Measurements from ENCODE around the gene JADE1. TPM values are rescaled to one million over a fixed set of nuclear protein-coding genes. Genes with fewer than 3 reads are reported as not detected.

The JADE1 gene
- total and polyA plus RNA-seq, 4 donors: 16.8 to 32.3 (median 25.4) TPM

DNA sequence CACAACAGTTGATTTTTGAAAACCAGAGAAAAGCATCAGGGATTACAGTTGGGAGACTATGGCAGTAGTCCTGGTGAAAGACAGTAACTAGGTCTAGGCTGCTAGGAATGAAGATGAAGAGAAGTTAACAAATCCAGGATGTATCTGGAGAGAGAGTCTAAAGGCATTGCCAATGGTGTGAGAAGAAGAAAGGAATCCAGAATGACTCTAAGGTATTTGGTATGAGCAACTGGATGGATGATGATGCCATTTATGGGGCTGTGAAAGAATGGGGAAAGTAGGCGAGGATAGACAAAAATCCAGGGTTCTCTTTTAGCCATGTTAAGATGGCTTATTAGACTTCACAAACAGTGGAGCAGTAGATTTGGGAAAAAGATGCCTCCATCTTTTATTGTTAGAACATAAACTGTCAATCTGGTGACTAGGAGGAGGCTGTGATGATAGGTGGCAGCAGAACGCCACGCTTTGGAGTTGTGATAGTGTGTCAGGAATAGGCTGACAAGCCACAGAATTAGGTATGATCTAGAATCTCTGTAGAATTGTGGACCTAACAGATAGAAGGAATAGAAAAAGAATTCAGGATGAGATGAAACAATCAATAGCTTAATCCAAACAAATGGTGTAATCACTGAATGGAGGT is 27.3 kb upstream of the JADE1 start:
- WGBS (ENCODE audit: insufficient coverage): 100% methylated on average over 3 of the region's 3 CpGs
- no peak overlapping the region for H3K4me3 ChIP-seq (ENCODE audit: low read depth, low read length)
- peak in 2 of 6 donors; percentile 11 to 51 for DNase-seq (ENCODE audit: low read depth in 4 of 6, low spot score in 6 of 6)
- no peak overlapping the region for H3K27ac ChIP-seq (ENCODE audit: low read depth, low read length)
- no peaks in the 10 kb centered on the region for H3K36me3 ChIP-seq (ENCODE audit: control insufficient read depth, insufficient read depth, low read length)
- no peaks in the 10 kb centered on the region for H3K27me3 ChIP-seq (ENCODE audit: control insufficient read depth, insufficient read depth, low read length)
- H3K9me3 ChIP-seq (ENCODE audit: control insufficient read depth, insufficient read depth, low read length): no peaks in the 10 kb centered on the region
- no peaks in the 10 kb centered on the region for H3K4me1 ChIP-seq (ENCODE audit: control insufficient read depth, insufficient read depth, low read length)

DNA sequence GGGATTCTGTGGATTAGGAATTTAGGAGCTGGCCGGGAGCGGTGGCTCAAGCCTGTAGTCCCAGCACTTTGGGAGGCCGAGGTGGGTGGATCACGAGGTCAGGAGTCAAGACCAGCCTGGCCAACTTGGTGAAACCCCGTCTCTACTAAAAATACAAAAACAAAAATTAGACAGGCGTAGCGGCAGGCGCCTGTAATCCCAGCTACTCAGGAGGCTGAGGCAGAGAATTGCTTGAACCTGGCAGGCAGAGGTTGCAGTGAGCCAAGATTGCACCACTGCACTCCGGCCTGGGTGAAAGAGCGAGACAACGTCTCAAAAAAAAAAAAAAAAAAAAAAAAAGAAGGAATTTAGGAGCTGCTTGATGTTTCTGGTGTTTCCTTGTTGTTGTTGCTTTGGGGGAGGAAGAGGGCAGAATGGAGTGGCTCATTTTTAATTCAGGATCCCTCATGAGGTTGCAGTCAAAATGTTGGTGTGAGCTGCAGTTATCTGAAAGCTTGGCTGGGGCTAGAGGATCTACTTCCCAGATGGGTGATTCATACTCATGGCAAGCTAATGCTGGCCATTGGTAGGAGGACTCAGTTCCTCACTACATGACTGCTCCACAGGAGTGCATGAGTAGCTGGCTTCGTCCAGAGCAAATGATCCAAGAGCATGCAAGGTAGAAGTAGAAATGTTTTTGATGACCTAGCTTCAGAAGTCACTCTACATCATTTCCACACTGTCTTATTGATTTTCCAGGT is 26.5 kb upstream of the JADE1 start:
- Histone ChIP-seq H3K4me3 (ENCODE audit: low read depth, low read length) (no peak overlapping the region), H3K36me3 (ENCODE audit: control insufficient read depth, insufficient read depth, low read length) (no peaks in the 10 kb centered on the region), H3K4me1 (ENCODE audit: control insufficient read depth, insufficient read depth, low read length) (peaks cover 4% of the 10 kb centered on the region), H3K9me3 (ENCODE audit: control insufficient read depth, insufficient read depth, low read length) (no peaks in the 10 kb centered on the region), H3K27ac (ENCODE audit: low read depth, low read length) (no peak overlapping the region), H3K27me3 (ENCODE audit: control insufficient read depth, insufficient read depth, low read length) (no peaks in the 10 kb centered on the region)
- DNase-seq (ENCODE audit: low read depth in 4 of 6, low spot score in 6 of 6): no peak
- 86% methylated on average over 8 of the region's 12 CpGs for WGBS (ENCODE audit: insufficient coverage)

DNA sequence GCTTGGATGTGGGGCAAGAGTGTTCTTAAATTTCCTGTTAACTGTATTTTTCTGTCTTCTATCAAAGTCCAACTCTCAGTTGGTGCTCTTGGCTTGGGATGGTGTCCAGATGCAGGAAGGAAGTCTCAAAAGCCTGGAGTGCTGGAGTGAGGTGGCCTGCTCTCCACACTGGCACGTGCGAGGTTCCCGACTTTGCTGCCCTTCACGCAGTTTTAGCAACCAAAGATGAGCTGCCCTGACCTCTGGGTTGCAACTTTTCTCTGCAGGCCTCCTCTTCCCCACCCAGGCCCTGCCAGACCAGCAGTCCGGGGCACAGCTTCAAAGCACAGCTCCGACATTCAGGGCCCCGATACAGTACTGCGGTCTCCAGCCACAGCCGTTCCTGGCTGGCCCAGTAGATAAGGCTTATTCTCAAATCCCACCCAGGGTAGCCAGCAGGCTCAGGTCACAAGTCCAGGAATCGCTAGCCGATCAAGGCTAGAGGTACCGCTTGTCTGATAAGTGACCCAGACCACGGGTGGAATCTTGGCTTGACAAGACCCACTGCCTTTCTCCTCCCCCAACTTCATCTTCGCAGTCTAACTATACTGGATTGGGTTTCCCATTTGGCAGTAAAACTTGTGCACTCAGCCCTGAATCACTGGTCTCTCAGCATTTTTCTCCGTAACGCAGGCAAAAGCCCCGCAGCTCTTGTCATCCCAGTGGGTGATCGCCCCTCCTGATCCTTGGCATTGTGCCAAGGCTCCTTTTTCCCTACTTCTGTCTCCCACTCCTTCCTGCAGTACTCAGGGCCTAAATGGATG is 21.8 kb upstream of the JADE1 start:
- H3K36me3 ChIP-seq (ENCODE audit: control insufficient read depth, insufficient read depth, low read length): no peaks in the 10 kb centered on the region
- peak in 2 of 6 donors; percentile 18 to 31 for DNase-seq (ENCODE audit: low read depth in 4 of 6, low spot score in 6 of 6)
- H3K27ac ChIP-seq (ENCODE audit: low read depth, low read length): no peak overlapping the region
- WGBS (ENCODE audit: insufficient coverage): 65% methylated on average over 18 of the region's 18 CpGs
- H3K4me1 ChIP-seq (ENCODE audit: control insufficient read depth, insufficient read depth, low read length): peaks cover 5% of the 10 kb centered on the region
- no peaks in the 10 kb centered on the region for H3K9me3 ChIP-seq (ENCODE audit: control insufficient read depth, insufficient read depth, low read length)
- H3K4me3 ChIP-seq (ENCODE audit: low read depth, low read length): no peak overlapping the region
- no peaks in the 10 kb centered on the region for H3K27me3 ChIP-seq (ENCODE audit: control insufficient read depth, insufficient read depth, low read length)

DNA sequence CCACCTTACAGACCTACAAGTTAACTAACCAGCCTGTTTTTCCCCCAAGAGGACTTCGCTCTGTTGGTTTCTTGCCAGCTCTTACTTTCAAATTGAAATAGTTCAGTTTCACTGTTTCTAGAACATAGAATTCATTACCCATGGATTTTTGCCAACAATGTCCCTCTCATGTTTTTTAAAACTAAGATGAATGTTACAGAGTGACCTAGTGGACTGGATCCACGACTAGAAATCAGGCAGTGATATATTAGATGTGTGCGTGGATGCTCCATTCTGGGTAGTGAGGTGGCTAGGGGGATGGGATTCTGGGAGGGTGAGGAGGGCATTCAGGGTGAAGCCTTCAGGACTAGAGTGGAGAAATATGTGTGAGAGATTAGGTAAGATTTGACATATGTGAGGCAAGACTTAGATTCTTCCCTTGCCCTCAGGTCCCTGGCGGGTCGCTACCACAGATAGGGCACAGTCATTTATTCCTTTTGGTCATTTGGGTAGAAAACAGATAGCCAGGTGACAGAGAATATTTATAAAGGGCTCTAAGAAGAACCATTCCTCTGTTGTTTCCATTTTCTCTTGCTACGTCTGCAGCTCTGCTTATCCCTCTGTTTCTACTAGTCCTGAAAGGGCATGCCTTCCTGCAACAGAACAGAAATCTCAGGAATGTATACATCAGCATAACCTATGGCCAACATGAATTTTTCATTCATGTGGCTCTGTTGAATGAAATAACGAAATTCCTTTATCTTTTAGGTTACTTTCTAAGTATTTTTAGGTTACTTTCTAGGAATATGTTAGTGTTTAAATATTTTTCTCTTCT is 15.4 kb upstream of the JADE1 start:
- H3K36me3 ChIP-seq (ENCODE audit: control insufficient read depth, insufficient read depth, low read length): no peaks in the 10 kb centered on the region
- no peaks in the 10 kb centered on the region for H3K27me3 ChIP-seq (ENCODE audit: control insufficient read depth, insufficient read depth, low read length)
- no peak overlapping the region for H3K27ac ChIP-seq (ENCODE audit: low read depth, low read length)
- H3K4me1 ChIP-seq (ENCODE audit: control insufficient read depth, insufficient read depth, low read length): no peaks in the 10 kb centered on the region
- 75% methylated on average over 5 of the region's 7 CpGs for WGBS (ENCODE audit: insufficient coverage)
- H3K4me3 ChIP-seq (ENCODE audit: low read depth, low read length): no peak overlapping the region
- no peak for DNase-seq (ENCODE audit: low read depth in 4 of 6, low spot score in 6 of 6)
- no peaks in the 10 kb centered on the region for H3K9me3 ChIP-seq (ENCODE audit: control insufficient read depth, insufficient read depth, low read length)

DNA sequence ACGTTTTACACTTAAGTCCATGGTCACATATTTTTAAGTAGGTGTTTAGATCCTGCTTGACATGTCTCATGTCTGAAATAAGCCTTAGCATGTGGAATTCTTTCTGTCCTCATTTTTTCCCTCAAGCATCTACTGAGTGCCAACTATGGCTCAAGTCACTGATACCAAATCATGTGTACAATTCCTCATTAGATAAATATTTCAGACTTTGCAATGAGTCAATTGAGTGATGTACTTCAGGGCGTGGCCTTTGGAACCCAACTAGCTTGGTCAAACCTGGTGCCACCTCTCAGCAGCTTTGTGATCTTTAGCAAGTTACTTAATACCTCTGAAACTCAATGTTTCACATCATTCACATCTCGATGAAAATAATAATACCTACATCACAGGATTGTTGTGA is 12.6 kb upstream of the JADE1 start:
- Histone ChIP-seq H3K4me3 (ENCODE audit: low read depth, low read length) (no peak overlapping the region), H3K9me3 (ENCODE audit: control insufficient read depth, insufficient read depth, low read length) (no peaks in the 10 kb centered on the region), H3K27ac (ENCODE audit: low read depth, low read length) (no peak overlapping the region), H3K4me1 (ENCODE audit: control insufficient read depth, insufficient read depth, low read length) (no peaks in the 10 kb centered on the region), H3K36me3 (ENCODE audit: control insufficient read depth, insufficient read depth, low read length) (no peaks in the 10 kb centered on the region), H3K27me3 (ENCODE audit: control insufficient read depth, insufficient read depth, low read length) (no peaks in the 10 kb centered on the region)
- no peak for DNase-seq (ENCODE audit: low read depth in 4 of 6, low spot score in 6 of 6)
- no CpG with 5 or more reads among the region's 3 CpGs for WGBS (ENCODE audit: insufficient coverage)

GRCh38 chr4:128800284-128800683 is 9.2 kb upstream of the JADE1 start:
- H3K27me3 ChIP-seq (ENCODE audit: control insufficient read depth, insufficient read depth, low read length): no peaks in the 10 kb centered on the region
- WGBS (ENCODE audit: insufficient coverage): 96% methylated on average over 2 of the region's 2 CpGs
- no peak overlapping the region for H3K4me3 ChIP-seq (ENCODE audit: low read depth, low read length)
- H3K9me3 ChIP-seq (ENCODE audit: control insufficient read depth, insufficient read depth, low read length): no peaks in the 10 kb centered on the region
- no peak overlapping the region for H3K27ac ChIP-seq (ENCODE audit: low read depth, low read length)
- H3K4me1 ChIP-seq (ENCODE audit: control insufficient read depth, insufficient read depth, low read length): no peaks in the 10 kb centered on the region
- DNase-seq (ENCODE audit: low read depth in 4 of 6, low spot score in 6 of 6): no peak
- no peaks in the 10 kb centered on the region for H3K36me3 ChIP-seq (ENCODE audit: control insufficient read depth, insufficient read depth, low read length)

- H3K9me3 ChIP-seq (ENCODE audit: control insufficient read depth, insufficient read depth, low read length): no peaks in the 10 kb centered on the region
- WGBS (ENCODE audit: insufficient coverage): 94% methylated on average over 2 of the region's 3 CpGs
- DNase-seq (ENCODE audit: low read depth in 4 of 6, low spot score in 6 of 6): peak in 1 of 6 donors; percentile 14
Observed at GRCh38 chr4:128800701-128801284, 8.7 kb upstream of the JADE1 start.

DNA sequence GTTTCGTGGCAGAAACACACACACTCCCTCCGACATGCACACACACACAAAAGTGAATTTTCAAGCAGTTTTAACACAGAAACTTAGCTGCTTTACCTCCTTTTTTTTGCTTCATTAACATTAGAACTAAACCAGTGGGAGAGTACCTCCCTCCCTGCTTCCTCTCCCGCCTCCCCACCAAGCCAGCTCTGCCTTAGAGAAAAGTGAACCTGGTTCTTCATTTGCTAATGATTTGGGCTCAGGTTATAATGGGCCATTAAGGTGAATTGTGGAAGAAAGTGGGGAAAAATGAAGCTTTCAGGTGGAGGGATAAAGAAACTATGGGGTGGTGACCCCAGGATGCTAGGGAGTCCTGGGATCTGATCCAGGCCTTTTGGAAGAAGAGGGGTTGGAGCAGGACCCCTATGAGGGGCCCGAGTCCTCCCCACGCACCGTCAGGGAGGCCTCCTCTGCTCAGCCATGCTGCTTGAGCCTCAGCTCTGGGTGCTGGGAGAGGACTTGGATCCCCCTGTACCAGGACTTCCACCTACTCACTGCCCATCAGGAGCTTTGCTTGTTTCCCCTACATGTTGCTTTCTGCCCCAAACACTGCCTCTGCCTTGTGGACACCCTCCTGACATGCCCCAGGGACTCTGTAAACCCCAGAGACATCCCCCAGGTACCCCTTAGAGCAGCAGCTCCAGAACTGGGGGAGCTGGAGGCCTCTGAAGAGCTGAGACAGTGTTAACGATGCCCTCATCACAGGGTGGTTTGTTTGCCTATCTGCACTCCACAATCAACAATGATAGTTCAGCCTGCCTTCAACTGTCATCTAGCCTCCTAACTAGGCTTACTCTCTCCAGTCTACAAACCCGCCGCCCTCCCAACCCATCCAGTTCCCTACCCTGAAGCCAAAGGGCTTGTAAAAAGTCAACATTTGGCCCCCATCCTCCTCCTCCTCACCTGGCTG is 6.5 kb upstream of the JADE1 start:
- Histone ChIP-seq H3K27ac (ENCODE audit: low read depth, low read length) (no peak overlapping the region), H3K4me1 (ENCODE audit: control insufficient read depth, insufficient read depth, low read length) (no peaks in the 10 kb centered on the region), H3K9me3 (ENCODE audit: control insufficient read depth, insufficient read depth, low read length) (no peaks in the 10 kb centered on the region), H3K36me3 (ENCODE audit: control insufficient read depth, insufficient read depth, low read length) (no peaks in the 10 kb centered on the region), H3K4me3 (ENCODE audit: low read depth, low read length) (no peak overlapping the region), H3K27me3 (ENCODE audit: control insufficient read depth, insufficient read depth, low read length) (no peaks in the 10 kb centered on the region)
- DNase-seq (ENCODE audit: low read depth in 4 of 6, low spot score in 6 of 6): no peak
- 49% methylated on average over 8 of the region's 9 CpGs for WGBS (ENCODE audit: insufficient coverage)

More at GRCh38 chr4:128800701-128801284, 8.7 kb upstream of the JADE1 start:
- no peaks in the 10 kb centered on the region for H3K4me1 ChIP-seq (ENCODE audit: control insufficient read depth, insufficient read depth, low read length)
- no peaks in the 10 kb centered on the region for H3K27me3 ChIP-seq (ENCODE audit: control insufficient read depth, insufficient read depth, low read length)
- no peaks in the 10 kb centered on the region for H3K36me3 ChIP-seq (ENCODE audit: control insufficient read depth, insufficient read depth, low read length)
- no peak overlapping the region for H3K4me3 ChIP-seq (ENCODE audit: low read depth, low read length)
- H3K27ac ChIP-seq (ENCODE audit: low read depth, low read length): no peak overlapping the region

All from spinal cord (tissue), 10 donors.